Activated CD4-positive, alpha-beta T cell treated with anti-CD3 and anti-CD28 coated beads, Interleukin-2, amount 50 U/mL, for 4 hours (primary cell): Measurements from ENCODE around the gene CMIP.

ENCODE experiments used
- DNase-seq, 2 experiments: peaks; one replicate each; pipeline ENCODE4 v3.0.0-alpha.2; 2020

CMIP gene

GRCh38 chr16:81497690-81498089 lies 53.1 kb downstream of the CMIP start:
- no peak for DNase-seq

GRCh38 chr16:81498351-81498750 lies 53.7 kb downstream of the CMIP start:
- no peak for DNase-seq

- no peak for DNase-seq
Measured at GRCh38 chr16:81499576-81500380, 55.2 kb downstream of the CMIP start.

GRCh38 chr16:81500833-81501521 lies 56.4 kb downstream of the CMIP start:
- no peak for DNase-seq

GRCh38 chr16:81502396-81503070 lies 57.9 kb downstream of the CMIP start:
- DNase-seq, result no peak

- DNase-seq, result no peak
Measured at GRCh38 chr16:81505011-81505661, 60.5 kb downstream of the CMIP start.

- no peak for DNase-seq
Measured at GRCh38 chr16:81509404-81509803, 64.8 kb downstream of the CMIP start.

GRCh38 chr16:81510016-81510415 lies 65.4 kb downstream of the CMIP start:
- DNase-seq, result no peak

GRCh38 chr16:81511371-81511770 lies 66.8 kb downstream of the CMIP start:
- no peak for DNase-seq

- DNase-seq, result no peak
Measured at GRCh38 chr16:81513204-81514040, 68.8 kb downstream of the CMIP start.

GRCh38 chr16:81514041-81514559 lies 69.5 kb downstream of the CMIP start:
- DNase-seq, result no peak

- no peak for DNase-seq
Measured at GRCh38 chr16:81514568-81515258, 70.1 kb downstream of the CMIP start.

- no peak for DNase-seq
Measured at GRCh38 chr16:81515281-81515680, 70.7 kb downstream of the CMIP start.

- no peak for DNase-seq
Measured at GRCh38 chr16:81515721-81516120, 71.1 kb downstream of the CMIP start.

GRCh38 chr16:81516478-81517149 lies 72.0 kb downstream of the CMIP start:
- DNase-seq, result no peak

GRCh38 chr16:81517150-81517499 lies 72.5 kb downstream of the CMIP start:
- DNase-seq, result no peak

GRCh38 chr16:81517629-81518438 lies 73.2 kb downstream of the CMIP start:
- no peak for DNase-seq

- DNase-seq, result no peak
Measured at GRCh38 chr16:81518439-81518757, 73.8 kb downstream of the CMIP start.

- no peak for DNase-seq
Measured at GRCh38 chr16:81519301-81520150, 74.9 kb downstream of the CMIP start.
